Suprapubic skin (tissue), 4 donors: ENCODE data around the gene CCDC9B.

Experiments used
- EP300 ChIP-seq: sonication (generic); formaldehyde crosslinking; IDR thresholded peaks from one replicate; pipeline ENCODE4 v1.6.1; 2017; ENCODE audit warnings: antibody characterized with exemption
- POLR2A ChIP-seq, 2 donors: fragments of 450-650 bp; IDR thresholded peaks; one replicate each; pipeline ENCODE4 v1.6.1; 2017; ENCODE audit warnings: antibody characterized with exemption in 2 of 2, mild to moderate bottlenecking in 2 of 2, moderate library complexity in 2 of 2
- POLR2AphosphoS5 ChIP-seq, 3 donors: sonication (generic); formaldehyde crosslinking; IDR thresholded peaks; one replicate each; pipeline ENCODE4 v1.6.1; 2017; ENCODE audit warnings: antibody characterized with exemption in 3 of 3
- TF ChIP-seq, protein P1 (sequence below), 2 donors: fragments of 200-600 bp in 1 of 2; fragments of 450-650 bp in 1 of 2; sonication (generic) in 1 of 2; IDR thresholded peaks; one replicate each; pipeline ENCODE4 v1.5.1; 2016 to 2019; ENCODE audit warnings: antibody characterized with exemption in 2 of 2, mild to moderate bottlenecking in 1 of 2, moderate library complexity in 1 of 2

- TF ChIP-seq, protein P1, sequence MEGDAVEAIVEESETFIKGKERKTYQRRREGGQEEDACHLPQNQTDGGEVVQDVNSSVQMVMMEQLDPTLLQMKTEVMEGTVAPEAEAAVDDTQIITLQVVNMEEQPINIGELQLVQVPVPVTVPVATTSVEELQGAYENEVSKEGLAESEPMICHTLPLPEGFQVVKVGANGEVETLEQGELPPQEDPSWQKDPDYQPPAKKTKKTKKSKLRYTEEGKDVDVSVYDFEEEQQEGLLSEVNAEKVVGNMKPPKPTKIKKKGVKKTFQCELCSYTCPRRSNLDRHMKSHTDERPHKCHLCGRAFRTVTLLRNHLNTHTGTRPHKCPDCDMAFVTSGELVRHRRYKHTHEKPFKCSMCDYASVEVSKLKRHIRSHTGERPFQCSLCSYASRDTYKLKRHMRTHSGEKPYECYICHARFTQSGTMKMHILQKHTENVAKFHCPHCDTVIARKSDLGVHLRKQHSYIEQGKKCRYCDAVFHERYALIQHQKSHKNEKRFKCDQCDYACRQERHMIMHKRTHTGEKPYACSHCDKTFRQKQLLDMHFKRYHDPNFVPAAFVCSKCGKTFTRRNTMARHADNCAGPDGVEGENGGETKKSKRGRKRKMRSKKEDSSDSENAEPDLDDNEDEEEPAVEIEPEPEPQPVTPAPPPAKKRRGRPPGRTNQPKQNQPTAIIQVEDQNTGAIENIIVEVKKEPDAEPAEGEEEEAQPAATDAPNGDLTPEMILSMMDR (IDR thresholded peaks at IDR 0.05) = no peak
- TF ChIP-seq POLR2AphosphoS5 (IDR thresholded peaks at IDR 0.05) = no peak
- TF ChIP-seq EP300 = no peak
- no peak for TF ChIP-seq POLR2A (IDR thresholded peaks at IDR 0.05)
These were observed 40.0 kb downstream of the CCDC9B start for GRCh38 chr15:40300771-40301170.
